GM18517 (cell line): ENCODE measurements around the gene COMMD1.

Source experiments
- ATAC-seq: cut with Tn5 transposase; IDR thresholded peaks from one replicate; pipeline ENCODE4 v1.9.1; 2021; ENCODE audit warnings: mild to moderate bottlenecking, moderate library complexity; ENCODE audit not compliant: unreplicated experiment

COMMD1 gene

GRCh38 chr2:62163834-62164233 is 258.4 kb downstream of the COMMD1 start:
- ATAC-seq: no peak

- no peak for ATAC-seq
Measured at GRCh38 chr2:62175728-62176127, 270.3 kb downstream of the COMMD1 start.

DNA sequence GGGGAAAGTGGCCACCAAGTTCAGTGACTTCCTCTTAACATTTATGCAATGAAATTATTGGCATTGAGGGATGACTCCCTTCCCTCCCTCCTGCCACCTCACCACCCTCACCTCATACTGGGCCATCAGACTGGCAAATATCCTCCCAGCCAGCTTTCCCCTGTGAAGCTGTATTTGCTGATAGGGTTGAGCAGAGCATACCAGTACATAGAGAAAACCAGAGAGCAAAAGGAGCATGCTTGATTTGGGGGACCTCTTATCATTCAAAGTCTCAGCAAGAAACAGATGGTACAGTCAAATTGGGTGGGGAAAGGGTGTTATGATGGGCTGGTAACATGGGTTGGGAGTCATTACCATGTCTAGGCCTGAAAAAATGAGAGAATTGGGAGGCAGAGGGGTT is 271.3 kb downstream of the COMMD1 start:
- ATAC-seq: no peak

GRCh38 chr2:62177392-62178049 is 272.0 kb downstream of the COMMD1 start:
- ATAC-seq: no peak

GRCh38 chr2:62178741-62179271 is 273.3 kb downstream of the COMMD1 start:
- no peak for ATAC-seq

GRCh38 chr2:62180975-62181374 is 275.5 kb downstream of the COMMD1 start:
- no peak for ATAC-seq

DNA sequence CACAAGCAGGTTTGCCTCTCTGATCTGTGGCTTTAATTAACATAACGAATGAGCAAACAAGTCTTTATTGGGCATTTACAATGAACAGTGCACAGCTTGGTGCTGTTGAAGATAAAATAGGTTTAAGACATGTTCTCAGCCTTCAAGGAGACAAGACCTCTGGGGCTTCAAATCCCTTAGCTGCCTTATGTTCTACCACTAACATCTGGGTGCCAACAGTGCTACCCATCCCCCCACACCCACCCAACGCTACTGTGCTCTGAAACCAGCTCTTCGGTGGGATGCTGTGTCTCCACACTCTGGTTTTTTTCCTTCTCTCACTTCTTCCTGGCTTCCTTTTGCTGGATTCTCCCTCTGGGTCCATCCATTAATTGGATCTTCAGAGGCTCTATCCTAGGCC is 276.4 kb downstream of the COMMD1 start:
- no peak for ATAC-seq

- no peak for ATAC-seq
Measured at GRCh38 chr2:62184512-62185230, 279.2 kb downstream of the COMMD1 start.
